ENCODE data around the gene ANKMY1.

DNA sequence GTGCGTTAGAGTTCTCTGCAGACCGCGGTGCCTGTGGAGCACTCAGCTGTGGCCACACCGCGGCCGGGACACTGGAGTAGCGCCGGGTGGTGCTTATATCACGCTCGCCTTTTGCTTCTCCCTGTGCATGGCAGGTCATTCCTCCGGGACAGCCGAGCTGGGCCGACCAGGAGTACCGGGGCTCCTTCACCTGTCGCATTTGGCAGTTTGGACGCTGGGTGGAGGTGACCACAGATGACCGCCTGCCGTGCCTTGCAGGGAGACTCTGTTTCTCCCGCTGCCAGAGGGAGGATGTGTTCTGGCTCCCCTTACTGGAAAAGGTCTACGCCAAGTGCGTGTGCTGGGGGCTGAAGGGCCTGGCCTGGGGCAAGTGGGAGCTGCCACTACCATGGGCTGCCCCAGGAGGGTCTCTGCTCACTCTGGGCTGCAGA lies 32.9 kb upstream of the ANKMY1 start:
- TF ChIP-seq, protein P1, sequence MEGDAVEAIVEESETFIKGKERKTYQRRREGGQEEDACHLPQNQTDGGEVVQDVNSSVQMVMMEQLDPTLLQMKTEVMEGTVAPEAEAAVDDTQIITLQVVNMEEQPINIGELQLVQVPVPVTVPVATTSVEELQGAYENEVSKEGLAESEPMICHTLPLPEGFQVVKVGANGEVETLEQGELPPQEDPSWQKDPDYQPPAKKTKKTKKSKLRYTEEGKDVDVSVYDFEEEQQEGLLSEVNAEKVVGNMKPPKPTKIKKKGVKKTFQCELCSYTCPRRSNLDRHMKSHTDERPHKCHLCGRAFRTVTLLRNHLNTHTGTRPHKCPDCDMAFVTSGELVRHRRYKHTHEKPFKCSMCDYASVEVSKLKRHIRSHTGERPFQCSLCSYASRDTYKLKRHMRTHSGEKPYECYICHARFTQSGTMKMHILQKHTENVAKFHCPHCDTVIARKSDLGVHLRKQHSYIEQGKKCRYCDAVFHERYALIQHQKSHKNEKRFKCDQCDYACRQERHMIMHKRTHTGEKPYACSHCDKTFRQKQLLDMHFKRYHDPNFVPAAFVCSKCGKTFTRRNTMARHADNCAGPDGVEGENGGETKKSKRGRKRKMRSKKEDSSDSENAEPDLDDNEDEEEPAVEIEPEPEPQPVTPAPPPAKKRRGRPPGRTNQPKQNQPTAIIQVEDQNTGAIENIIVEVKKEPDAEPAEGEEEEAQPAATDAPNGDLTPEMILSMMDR (IDR thresholded peaks at IDR 0.05) = no peak
- TF ChIP-seq POLR2A (IDR thresholded peaks at IDR 0.05) = no peak
